Small intestine (tissue), 7 donors: ENCODE results near the gene HFE. TPM values are rescaled to one million over a fixed set of nuclear protein-coding genes. Genes with fewer than 3 reads are reported as not detected.

Experiments used
- DNase-seq, 2 donors: peaks; one replicate each; pipeline versions ENCODE4 v3.0.0 to v3.0.0-alpha.2; 2013
- FAIRE-seq: peaks from 2 replicates; lab custom pipeline; 2012; peaks lifted over from hg19 to GRCh38; lab: Jason Lieb, UNC
- H3K27ac ChIP-seq, 3 donors: one replicate each; pipeline ENCODE4 v1.5.1; 2013; ENCODE audit warnings: low read length in 2 of 3, mild to moderate bottlenecking in 2 of 3, control low read depth in 1 of 3, inconsistent platforms in 1 of 3, low read depth in 1 of 3, moderate library complexity in 1 of 3
- H3K27me3 ChIP-seq, 3 donors: one replicate each; pipeline ENCODE4 v1.6.1; 2013; ENCODE audit warnings: low read length in 3 of 3, inconsistent platforms in 1 of 3; ENCODE audit not compliant: control insufficient read depth in 3 of 3, insufficient read depth in 3 of 3
- H3K36me3 ChIP-seq, 3 donors: one replicate each; pipeline ENCODE4 v1.6.1; 2013; ENCODE audit warnings: low read length in 3 of 3, inconsistent platforms in 1 of 3, low read depth in 1 of 3, mild to moderate bottlenecking in 1 of 3, moderate library complexity in 1 of 3; ENCODE audit not compliant: control insufficient read depth in 3 of 3, insufficient read depth in 2 of 3
- H3K4me1 ChIP-seq, 3 donors: one replicate each; pipeline ENCODE4 v1.6.1; 2013; ENCODE audit warnings: low read length in 2 of 3, inconsistent platforms in 1 of 3, low read depth in 1 of 3, mild to moderate bottlenecking in 1 of 3, moderate library complexity in 1 of 3; ENCODE audit not compliant: control insufficient read depth in 3 of 3, insufficient read depth in 2 of 3
- H3K4me3 ChIP-seq, 3 donors: one replicate each; pipeline ENCODE4 v1.5.1; 2013; ENCODE audit warnings: low read length in 3 of 3, control low read depth in 1 of 3, inconsistent platforms in 1 of 3, low read depth in 1 of 3, mild to moderate bottlenecking in 1 of 3, moderate library complexity in 1 of 3
- H3K9me3 ChIP-seq, 2 donors: one replicate each; pipeline ENCODE4 v1.6.1; 2013; ENCODE audit warnings: low read depth in 1 of 2, low read length in 1 of 2; ENCODE audit not compliant: control insufficient read depth in 2 of 2, insufficient read depth in 1 of 2
- WGBS, 3 donors: extraction: QIAGEN DNeasy Blood & Tissue Kit; methylation state at CpG; one replicate each; pipeline ENCODE4 v1.1.7; 2013; 5-methylcytosine and 5-hydroxymethylcytosine counted together
- polyA plus RNA-seq, 4 donors: library from polyadenylated mRNA; stranded (reverse) in 3 of 4; unstranded in 1 of 4; fragments of 200-250 nt in 3 of 4; fragments of 120-200 nt in 1 of 4; gene quantifications; one replicate each; pipeline versions ENCODE4 v1.2.1 to v1.2.3, GENCODE V29; 2013
- donor health status: healthy with polysubstance abuse.
- donor health status: control.
- donor health status: control.
- donor health status: Bipolar disorder and iron deficiency.
- donor health status: healthy.

HFE gene
- polyA plus RNA-seq, 4 donors, result 0.67 to 16.1 (median 4.9) TPM

DNA sequence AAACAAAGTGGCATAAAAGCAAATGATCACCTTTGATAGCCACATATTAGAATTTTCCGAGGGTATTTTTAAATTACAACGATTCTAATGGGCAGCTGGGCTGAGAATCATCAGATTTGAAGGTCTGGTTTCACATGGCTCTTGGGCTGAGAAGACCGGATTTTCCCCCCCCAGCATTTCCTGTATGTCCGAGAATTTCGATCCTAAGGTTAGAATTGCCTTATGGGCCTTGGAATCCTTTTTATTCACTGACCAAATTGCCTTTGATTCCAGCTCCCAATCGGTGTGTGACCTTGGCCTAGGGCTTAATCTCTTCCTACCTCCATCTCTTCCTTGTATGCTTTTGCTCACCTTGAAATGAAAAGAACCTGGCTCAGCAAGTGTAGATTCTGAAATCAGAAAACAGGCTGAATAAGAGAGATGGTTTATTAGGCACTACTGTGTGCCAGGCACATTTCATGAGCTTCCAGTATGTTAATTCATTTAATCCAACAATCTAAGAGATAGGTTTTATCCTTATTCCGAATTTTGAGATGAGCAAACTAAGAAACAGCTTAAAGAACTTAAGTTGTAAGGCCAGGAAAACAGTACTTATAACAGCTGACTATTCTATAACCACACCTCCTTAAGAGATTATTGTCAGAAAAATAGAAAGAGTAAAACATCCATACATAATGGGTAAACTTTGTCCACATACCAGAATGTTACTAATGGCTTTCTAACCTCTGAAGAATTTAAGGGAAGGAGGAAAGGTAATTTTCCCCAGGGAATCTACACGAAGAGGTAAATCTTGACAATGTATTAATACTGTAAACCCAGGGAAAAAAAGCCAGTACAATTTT lies 39.4 kb downstream of the HFE start:
- peak in 1 of 2 donors; percentile 40 for DNase-seq
- Histone ChIP-seq H3K4me1 (peaks cover 4 to 7% (median 5%) of the 10 kb centered on the region in 3 donors), H3K4me3 (peak overlapping the region; percentile 69 to 84 (median 69)), H3K9me3 (no peaks in the 10 kb centered on the region), H3K36me3 (peaks cover 3 to 20% (median 9%) of the 10 kb centered on the region in 3 donors), H3K27ac (peak overlapping the region; percentile 88 to 97 (median 97)), H3K27me3 (no peaks in the 10 kb centered on the region)
- WGBS, 3 donors, result 2 to 4% (median 3%) methylated on average over 8 of the region's 8 CpGs
- no peak for FAIRE-seq

GRCh38 chr6:26128013-26128771 lies 41.0 kb downstream of the HFE start:
- Histone ChIP-seq H3K36me3 (peaks cover 5 to 28% (median 9%) of the 10 kb centered on the region in 3 donors), H3K4me3 (peak overlapping the region in 2 of 3 donors; percentile 23 to 69), H3K27ac (no peak overlapping the region), H3K9me3 (no peaks in the 10 kb centered on the region), H3K4me1 (peaks cover 0 to 5% (median 4%) of the 10 kb centered on the region in 3 donors), H3K27me3 (no peaks in the 10 kb centered on the region)
- no peak for FAIRE-seq
- WGBS, 3 donors, result 72 to 87% (median 86%) methylated on average over 5 of the region's 5 CpGs
- no peak for DNase-seq

- WGBS, 3 donors, result 85 to 89% (median 86%) methylated on average over 1 of the region's 1 CpG
- H3K27me3 ChIP-seq, result no peaks in the 10 kb centered on the region
- no peak overlapping the region for H3K27ac ChIP-seq
- H3K4me3 ChIP-seq, result no peak overlapping the region
- H3K9me3 ChIP-seq, result no peaks in the 10 kb centered on the region
- DNase-seq (no peak), FAIRE-seq (no peak)
- H3K4me1 ChIP-seq, result peaks cover 0 to 5% (median 4%) of the 10 kb centered on the region in 3 donors
- peaks cover 5 to 30% (median 9%) of the 10 kb centered on the region in 3 donors for H3K36me3 ChIP-seq
Measured at GRCh38 chr6:26129656-26130055, 42.4 kb downstream of the HFE start.

GRCh38 chr6:26130581-26131249 lies 43.5 kb downstream of the HFE start:
- FAIRE-seq, result no peak
- 93 to 95% (median 94%) methylated on average over 6 of the region's 6 CpGs for WGBS, 3 donors
- H3K4me3 ChIP-seq, result no peak overlapping the region
- no peaks in the 10 kb centered on the region for H3K27me3 ChIP-seq
- no peaks in the 10 kb centered on the region for H3K9me3 ChIP-seq
- peaks cover 5 to 37% (median 9%) of the 10 kb centered on the region in 3 donors for H3K36me3 ChIP-seq
- peaks cover 0 to 5% (median 4%) of the 10 kb centered on the region in 3 donors for H3K4me1 ChIP-seq
- no peak overlapping the region for H3K27ac ChIP-seq
- DNase-seq, result no peak

DNA sequence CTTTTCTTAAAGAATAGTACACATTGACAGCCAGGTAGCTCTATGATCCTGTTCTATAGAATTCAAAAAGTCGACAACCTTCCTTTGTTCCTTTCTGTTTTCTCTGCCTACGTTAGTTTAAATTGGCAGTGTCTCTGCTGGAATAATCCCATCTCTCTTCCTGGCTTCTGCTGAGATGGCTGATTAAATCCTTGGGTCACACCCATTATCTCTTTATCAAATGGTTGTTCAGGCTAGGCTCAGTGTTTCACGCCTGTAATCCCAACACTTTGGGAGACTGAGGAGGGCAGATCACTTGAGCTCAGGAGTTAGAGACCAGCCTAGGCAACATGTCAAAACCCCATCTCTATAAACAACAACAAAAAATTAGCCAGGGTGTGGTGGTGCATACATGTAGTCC lies 44.4 kb downstream of the HFE start:
- Histone ChIP-seq H3K9me3 (no peaks in the 10 kb centered on the region), H3K4me1 (peaks cover 0 to 5% (median 4%) of the 10 kb centered on the region in 3 donors), H3K27ac (no peak overlapping the region), H3K36me3 (peaks cover 5 to 38% (median 9%) of the 10 kb centered on the region in 3 donors), H3K4me3 (no peak overlapping the region), H3K27me3 (no peaks in the 10 kb centered on the region)
- WGBS, 3 donors, result 84 to 88% (median 85%) methylated on average over 3 of the region's 3 CpGs
- FAIRE-seq, result no peak
- DNase-seq, result no peak

GRCh38 chr6:26133730-26134129 lies 46.5 kb downstream of the HFE start:
- DNase-seq, result no peak
- H3K27ac ChIP-seq, result no peak overlapping the region
- H3K4me1 ChIP-seq, result peaks cover 0 to 2% (median 0%) of the 10 kb centered on the region in 3 donors
- WGBS, 3 donors, result 87 to 95% (median 91%) methylated on average over 2 of the region's 2 CpGs
- no peak overlapping the region for H3K4me3 ChIP-seq
- H3K27me3 ChIP-seq, result no peaks in the 10 kb centered on the region
- FAIRE-seq, result no peak
- peaks cover 2 to 36% (median 6%) of the 10 kb centered on the region in 3 donors for H3K36me3 ChIP-seq
- no peaks in the 10 kb centered on the region for H3K9me3 ChIP-seq

DNA sequence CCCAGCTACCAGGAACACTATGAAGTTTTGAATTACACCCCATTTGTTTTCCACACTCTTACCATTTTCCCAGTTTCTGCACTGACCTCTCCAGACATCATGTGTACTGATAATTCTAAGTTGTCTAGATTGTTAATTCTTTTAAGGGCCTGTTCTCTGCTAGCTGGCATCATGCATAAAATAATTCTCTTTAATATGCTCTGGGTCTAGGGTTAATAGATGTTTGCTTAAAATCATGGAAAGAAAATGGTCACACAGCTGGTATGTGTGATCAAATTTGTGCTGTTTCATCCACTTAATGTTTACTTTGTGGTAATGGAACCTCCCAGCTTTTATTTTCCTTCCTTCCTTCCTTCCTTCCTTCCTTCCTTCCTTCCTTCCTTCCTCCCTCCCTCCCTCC lies 49.1 kb downstream of the HFE start:
- no peaks in the 10 kb centered on the region for H3K4me1 ChIP-seq
- no peak for DNase-seq
- H3K36me3 ChIP-seq, result peaks cover 2 to 34% (median 4%) of the 10 kb centered on the region in 3 donors
- H3K9me3 ChIP-seq, result no peaks in the 10 kb centered on the region
- H3K4me3 ChIP-seq, result no peak overlapping the region
- no peak overlapping the region for H3K27ac ChIP-seq
- FAIRE-seq, result no peak
- no peaks in the 10 kb centered on the region for H3K27me3 ChIP-seq
